AG08395 (cell line): ENCODE data around the gene RNF126.
"Not testable (repeated sequence)": the region's sequence is repeated elsewhere in the genome, so short reads cannot be mapped to it uniquely, and the experiment has no call there.

ENCODE experiments used
- DNase-seq: peaks from one replicate; pipeline ENCODE4 v3.0.0; 2012; ENCODE audit warnings: mixed read lengths, low spot score

Gene RNF126

GRCh38 chr19:662962-663681 lies at the start of gene RNF126:
RNF126 (minus strand) TSS chr19:663214; CDS start chr19:663121, 93 bp downstream.
- peak; percentile 97 for DNase-seq

DNA sequence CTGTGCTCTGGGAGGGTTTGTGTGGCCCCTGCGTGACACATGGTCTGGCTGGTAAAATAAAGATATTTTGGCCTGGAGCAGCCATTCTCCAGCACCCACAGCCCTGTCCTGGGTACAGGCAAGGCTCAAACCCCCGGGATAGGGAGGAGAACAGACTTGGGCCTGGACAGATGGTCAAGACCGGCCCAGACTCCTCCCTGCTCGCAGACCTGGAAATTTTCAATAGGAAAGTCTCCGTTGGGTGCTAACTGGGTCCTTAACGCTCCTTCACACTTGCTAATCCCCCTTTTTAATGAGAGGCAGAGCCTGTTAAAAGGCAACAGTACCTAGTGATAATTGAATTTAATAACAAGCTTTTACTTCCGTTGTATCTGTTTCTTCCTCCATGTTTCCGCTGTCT lies 48.2 kb upstream of the RNF126 start:
- no peak for DNase-seq

- no peak for DNase-seq
Observed at GRCh38 chr19:710767-711166, 47.8 kb upstream of the RNF126 start.

GRCh38 chr19:709965-710571 lies 47.1 kb upstream of the RNF126 start:
- DNase-seq = no peak

- DNase-seq = no peak
Observed at GRCh38 chr19:709196-709964, 46.4 kb upstream of the RNF126 start.

DNA sequence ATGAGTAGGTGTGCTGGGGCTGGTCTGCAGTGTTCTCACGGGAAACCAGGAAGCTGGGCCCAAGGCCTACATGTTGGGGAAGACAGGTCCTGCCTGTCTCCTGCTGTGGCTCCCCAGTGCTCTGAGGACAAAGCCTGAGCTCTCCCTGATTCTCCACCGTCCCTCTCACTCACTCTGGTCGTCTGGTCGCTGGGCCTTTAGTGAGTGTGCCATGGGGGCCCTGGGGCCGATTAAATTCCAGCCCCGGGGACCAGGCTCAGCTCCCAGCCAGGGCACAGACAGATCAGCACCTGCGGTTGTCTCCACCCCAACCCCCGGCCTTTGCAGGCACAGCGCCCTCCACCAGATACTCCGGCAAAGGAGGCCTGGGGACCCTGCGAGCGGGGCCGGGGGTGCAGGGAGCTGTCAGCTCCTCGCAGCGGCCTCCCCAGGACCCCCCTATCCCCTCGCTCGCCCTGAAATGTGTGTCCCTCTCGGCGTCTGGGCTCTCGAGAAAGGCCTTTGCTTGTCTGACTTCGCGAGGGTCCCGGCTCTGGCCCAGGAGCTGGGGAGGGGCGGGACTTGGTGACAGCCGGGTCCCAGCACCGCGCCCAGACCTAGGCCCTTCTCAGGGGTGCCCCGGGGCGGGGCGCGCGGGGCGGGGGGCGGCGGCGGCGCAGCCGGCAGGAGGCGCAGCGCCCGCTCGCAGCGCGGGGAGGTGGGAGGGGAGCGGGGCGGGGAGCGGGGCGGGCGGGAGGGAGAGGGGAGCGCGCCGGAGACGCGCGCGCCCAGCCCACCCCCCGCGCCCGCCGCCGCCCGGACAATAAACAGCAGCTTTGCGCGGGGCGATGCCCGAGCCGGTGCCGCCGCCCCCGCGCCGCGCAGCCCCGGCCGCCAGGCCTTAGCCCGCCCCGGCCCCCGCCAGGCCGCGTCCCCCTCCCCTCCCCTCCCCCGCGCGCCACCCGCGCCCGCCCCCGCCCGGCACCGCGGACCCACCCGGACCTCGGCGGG lies 45.4 kb upstream of the RNF126 start, which contains the start of gene PALM:
TSS of gene PALM (plus strand) at position 782 of the 990 bp plus-strand sequence. CDS start 212 bp downstream, outside the sequence.
- no peak for DNase-seq

DNA sequence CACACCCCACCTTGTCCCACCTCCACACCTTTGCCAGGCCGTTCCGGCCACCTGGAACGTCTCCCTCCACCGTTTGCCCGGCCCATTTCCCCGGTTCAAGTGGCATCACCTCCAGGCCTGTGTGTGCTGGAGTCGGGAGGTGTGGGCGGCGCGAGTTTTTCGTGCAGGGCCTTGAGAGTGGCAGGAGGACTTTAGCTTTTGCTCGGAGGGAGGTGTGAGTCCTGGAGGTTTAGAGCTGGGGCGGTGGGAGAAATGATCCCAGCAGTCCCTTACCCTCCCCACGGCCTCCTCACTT lies 41.4 kb upstream of the RNF126 start:
- DNase-seq = no peak

DNA sequence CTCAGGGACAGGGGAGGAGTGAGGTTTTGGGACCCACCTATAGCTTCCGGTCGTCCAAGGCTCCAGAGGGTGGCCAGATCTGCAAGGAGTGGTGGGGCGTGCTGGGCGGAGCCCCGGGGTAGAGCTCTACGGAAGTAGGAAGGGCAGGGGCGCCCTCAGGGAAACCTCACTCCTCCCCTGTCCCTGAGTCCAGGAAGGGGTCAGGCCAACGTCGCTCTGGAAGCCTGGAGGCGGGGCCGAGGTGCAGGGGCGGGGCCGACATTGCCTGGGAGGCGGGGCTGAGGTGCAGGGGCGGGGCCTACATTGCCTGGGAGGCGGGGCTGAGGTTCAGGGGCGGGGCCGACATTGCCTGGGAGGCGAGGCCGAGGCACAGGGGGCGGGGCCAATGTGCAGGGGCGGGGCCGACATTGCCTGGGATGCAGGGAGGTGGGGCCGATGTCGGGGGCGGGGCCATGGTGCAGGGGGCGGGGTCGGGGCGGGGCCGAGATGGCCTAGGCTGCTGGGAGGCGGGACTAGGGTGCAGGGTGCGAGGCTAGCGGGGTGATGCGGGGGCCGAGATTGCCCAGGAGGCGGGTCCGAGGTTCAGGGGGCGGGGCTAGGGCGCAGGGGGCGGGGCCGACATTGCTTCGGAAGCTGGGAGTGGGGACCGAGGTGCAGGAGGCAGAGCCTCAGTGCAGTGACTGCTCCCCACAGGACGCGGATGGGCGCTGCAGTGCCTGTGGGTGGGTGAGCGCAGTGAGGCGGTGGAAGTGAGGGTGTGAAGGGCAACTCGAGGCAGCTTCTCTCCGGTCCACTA lies 40.8 kb upstream of the RNF126 start:
- DNase-seq = peak; percentile 37

DNA sequence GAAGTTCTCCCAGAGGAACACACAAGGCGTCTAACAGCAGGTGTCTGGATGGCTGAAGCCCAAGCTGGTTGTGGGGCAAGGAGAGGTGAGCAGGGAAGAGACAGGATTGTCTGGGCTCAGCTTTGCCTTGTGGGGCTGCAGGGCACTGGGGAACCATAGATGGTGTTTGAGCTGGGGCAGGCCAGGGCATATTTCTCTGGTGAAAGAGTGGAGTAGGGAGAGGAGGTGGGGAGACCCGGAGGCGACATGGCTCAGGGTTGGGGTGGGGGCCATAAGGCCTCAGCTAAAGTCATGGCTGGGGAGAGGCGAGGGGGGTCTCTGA lies 40.3 kb upstream of the RNF126 start:
- DNase-seq = no peak

GRCh38 chr19:702847-703246 lies 39.8 kb upstream of the RNF126 start:
- not testable (repeated sequence) for DNase-seq

DNA sequence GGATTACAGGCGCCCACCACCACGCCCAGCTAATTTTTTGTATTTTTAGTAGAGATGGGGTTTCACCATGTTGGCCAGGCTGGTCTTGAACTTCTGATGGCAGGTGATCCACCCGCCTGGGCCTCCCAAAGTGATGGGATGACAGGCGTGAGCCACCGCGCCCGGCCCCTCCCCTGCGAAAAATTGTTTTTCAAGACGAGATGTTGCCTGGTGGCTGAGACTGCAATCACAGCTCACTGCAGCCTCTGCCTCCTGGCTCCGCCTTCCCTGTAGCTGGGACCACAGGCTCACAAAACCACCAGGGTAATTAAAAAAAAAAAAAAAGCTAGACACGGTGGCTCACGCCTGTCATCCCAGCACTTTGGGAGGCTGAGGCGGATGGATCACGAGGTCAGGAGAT lies 36.9 kb upstream of the RNF126 start:
- DNase-seq = not testable (repeated sequence)

DNA sequence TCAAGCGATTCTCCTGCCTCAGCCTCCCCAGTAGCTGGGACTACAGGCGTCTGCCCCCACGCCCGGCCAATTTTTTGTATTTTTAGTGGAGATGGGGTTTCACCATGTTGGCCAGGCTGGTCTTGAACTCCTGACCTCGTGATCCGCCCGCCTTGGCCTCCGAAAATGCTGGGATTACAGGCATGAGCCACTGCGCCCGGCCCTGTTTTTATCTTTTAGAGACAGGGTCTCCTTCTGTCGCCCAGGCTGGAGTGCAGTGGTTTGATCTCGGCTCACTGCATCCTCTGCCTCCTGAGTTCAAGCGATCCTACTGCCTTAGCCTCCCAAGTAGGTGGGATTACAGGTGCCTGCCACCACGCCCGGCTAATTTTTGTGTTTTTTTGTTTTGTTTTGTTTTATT lies 35.5 kb upstream of the RNF126 start:
- DNase-seq = not testable (repeated sequence)

DNA sequence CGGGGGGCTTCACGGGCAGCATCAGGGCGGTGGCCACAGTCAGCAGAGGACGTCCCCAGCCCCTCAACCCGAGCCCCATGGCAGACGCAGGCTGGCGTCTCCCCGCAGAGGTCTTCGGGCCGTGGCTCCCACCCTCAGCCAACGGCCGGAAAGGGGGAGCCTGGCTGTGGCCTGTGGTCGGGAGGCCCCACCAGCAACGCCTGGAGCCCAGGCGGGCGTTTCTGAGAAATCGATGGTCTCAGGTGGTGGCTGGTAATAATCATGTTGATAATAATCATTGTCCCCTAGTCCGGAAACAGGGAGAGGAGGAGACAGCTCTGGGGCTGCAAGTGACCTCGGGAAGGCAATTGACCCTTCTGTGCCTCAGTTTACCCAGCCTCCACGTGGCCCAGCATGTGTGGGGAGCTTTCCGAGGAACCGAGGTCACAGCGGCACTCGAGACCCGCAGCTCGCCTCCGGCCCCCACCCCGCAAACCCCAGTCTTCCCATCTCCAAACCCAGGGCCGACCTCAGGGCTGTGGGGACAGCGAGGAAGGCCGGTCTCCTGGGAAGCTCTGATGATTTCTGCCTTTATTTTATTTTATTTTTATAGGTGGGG lies 32.4 kb upstream of the RNF126 start, which contains the start of gene PRSS57:
TSS of gene PRSS57 (minus strand) at position 101 of the 598 bp plus-strand sequence. CDS start at position 79, 22 bp downstream.
- no peak for DNase-seq

DNA sequence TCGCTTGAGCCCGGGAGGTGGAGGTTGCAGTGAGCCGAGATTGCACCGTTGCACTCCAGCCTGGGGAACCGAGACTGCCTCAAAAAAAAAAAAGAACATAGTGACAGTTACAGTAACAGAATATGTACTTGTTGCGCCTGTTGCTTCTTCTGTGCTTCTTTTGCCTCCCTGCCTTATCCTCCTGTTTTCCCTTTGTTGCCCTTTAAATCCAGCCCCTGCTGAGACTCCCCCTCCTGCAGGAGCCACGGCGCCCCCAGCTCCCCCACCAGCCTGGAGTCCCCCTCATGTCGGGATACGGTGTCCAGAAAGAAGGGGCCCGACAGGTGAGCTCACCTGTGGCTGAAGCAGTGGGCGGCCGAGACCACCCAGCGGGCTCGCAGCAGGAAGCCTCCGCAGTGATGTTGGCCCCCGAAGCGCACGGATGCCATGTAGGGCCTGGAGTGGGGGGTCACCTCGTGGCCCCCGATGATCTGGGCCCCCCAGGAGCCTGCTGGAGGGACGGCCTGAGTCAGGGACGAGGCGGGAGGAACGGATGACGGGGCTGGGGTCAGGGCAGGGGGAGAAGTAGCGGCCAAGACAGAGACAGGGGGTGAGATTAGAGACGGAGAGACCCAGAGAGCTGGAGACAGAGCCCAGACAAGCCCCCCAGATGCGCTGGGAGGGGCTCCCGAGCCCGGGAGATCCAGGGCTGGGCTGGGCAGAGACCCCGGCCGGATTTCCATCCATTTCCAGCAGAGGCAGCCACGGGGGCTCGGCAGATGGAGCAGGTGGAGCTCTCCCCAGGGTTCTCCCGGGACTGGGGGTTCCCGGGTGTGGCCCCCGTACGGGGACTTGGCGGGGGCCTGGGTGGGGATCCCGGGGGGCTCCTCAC lies 31.7 kb upstream of the RNF126 start:
- DNase-seq = no peak

DNA sequence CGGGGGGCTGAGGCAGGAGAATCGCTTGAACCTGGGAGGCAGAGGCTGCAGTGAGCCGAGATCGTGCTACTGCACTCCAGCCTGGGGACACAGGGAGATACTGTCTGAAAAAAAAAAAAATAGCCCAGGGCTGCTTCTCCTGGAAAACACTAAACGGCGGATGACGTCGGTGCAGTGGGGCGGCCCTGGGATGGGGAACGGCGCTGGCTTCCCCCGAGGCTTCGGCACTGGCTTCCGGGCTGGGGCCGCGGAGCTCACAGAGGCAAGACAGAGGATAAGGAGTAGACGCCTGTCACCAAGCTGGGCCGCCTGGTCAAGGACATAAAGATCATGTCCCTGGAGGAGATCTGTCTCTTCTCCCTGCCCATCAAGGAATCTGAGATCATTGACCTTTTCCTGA lies 27.2 kb upstream of the RNF126 start:
- no peak for DNase-seq

DNA sequence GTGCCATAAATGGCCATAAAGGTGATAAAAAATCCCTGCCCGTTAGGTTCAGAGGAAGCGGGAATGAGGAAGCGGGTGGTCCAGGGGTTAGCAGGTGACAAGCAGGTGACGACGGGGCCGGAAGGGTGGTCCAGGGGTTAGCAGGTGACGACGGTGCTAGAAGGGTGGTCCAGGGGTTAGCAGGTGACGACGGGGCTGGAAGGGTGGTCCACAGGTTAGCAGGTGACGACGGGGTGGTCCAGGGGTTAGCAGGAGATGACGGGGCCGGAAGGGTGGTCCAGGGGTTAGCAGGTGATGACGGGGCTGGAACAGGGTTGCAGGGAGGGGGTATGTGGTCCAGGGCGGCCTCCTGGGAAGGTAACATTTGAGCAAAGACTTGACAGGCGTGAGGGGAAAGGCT lies 26.0 kb upstream of the RNF126 start:
- no peak for DNase-seq

GRCh38 chr19:688214-688613 lies 25.2 kb upstream of the RNF126 start:
- DNase-seq = no peak

DNA sequence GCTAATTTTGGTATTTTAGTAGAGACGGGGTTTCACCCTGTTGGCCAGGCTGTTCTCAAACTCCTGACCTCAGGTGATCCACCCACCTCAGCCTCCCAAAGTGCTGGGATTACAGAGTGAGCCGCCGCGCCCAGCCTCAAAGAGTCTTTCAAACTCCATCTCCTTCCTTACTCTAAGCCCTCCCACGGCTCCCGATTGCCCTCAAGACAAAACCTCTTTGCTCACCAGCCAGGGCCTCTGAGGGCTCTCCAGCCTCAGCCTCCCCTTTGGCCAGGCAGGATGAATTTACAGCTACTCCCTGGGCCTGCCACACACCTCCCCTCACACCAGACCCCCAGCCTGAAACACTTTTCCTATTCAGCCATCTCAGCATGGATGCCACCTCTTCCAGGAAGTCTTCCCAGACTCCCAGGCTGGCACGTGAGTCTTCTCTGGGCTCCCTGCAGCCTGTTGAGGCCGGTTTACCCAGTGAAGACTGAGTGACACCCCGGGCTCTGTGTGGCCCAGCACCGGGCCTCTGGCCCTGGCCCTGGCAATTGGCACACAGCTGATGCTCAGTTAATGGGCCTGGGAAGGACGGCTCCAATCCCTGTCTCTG lies 24.7 kb upstream of the RNF126 start:
- no peak for DNase-seq

DNA sequence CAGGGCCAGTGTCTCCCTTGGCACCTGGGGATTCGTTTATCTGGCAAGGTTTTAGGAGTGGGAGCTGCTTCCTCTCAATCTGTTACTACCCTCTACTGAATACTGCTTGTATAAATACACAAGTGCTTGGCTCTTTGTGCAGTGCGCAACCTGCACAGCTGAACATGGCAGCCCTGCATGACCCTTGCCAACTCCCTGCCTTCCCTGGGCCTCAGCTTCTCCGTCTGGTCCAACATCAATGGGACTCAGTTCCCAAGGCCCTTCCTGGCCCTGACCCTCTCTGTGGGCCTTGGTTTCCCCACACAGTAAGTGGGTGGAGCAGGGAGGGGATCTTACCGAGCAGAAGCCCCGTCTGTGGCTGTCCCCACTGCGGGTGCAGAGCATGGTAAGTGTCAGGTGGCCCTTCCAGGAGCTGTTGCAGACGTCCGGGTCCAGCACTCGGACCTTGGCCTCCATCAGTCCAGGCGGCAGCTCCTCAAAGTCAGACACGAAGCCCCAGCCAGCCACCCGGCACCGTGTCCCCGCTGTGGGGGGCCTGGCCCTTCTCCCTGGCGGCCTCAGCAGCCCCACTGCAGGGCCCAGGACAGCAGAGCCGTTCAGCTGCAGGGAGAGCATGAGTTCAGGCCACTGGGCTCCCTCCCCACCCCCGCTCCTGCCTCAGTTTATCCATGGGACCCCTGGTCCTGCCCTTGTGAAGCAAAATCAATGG lies 23.7 kb upstream of the RNF126 start:
- DNase-seq = no peak
